Islet of Langerhans (tissue), 1 donor: ENCODE results near the gene YIPF6.
"Not testable (repeated sequence)": the region's sequence is repeated elsewhere in the genome, so short reads cannot be mapped to it uniquely, and the experiment has no call there.

Experiments
- FAIRE-seq: peaks from one replicate; lab custom pipeline; 2011; peaks lifted over from hg19 to GRCh38; lab: Jason Lieb, UNC

The YIPF6 gene, protein sequence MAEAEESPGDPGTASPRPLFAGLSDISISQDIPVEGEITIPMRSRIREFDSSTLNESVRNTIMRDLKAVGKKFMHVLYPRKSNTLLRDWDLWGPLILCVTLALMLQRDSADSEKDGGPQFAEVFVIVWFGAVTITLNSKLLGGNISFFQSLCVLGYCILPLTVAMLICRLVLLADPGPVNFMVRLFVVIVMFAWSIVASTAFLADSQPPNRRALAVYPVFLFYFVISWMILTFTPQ

DNA sequence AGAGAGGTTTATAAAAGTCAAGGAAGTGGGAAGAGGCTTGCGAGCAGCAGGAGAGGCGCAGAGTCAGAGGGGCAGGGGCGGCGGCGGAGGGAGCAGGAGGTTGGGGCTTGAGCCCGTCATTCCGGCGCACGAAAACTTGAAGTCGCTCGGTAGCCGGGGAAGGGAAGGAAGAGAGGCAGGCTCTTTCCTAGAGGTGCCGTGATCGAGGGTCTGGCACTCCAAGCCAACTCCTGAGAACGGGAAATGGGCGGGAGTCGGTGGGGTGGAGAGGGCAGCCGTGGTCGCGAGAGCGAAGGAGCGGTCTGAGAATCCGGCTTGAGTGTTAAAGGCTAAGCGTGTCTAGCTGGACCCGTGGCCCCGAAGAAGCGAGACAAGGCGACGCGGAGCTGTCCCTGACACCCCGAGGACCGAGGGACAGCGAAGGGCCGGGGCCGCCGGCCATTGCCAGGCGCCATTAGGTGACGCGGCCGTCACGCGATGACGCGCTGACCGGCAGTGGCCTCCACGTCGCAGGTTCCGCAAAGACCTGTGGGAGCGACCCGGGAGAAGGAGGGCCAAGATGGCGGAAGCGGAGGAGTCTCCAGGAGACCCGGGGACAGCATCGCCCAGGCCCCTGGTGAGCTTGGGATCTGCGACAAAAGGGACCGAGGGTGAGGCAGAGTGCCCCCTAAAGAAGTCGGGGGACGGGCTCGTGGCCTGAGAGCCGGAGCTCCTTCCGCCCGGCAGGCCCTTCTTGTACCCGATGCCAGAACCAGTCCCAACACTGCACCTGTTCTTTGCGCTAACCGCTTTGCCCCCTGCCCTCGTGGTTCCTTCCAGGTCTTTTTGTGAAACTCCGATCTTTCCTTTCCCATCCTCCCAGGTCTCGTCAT, at the start of gene YIPF6:
Gene YIPF6 (plus strand): TSS at position 544 of the 872 bp plus-strand sequence. CDS start 16 bp downstream, at position 560.
- FAIRE-seq: no peak

DNA sequence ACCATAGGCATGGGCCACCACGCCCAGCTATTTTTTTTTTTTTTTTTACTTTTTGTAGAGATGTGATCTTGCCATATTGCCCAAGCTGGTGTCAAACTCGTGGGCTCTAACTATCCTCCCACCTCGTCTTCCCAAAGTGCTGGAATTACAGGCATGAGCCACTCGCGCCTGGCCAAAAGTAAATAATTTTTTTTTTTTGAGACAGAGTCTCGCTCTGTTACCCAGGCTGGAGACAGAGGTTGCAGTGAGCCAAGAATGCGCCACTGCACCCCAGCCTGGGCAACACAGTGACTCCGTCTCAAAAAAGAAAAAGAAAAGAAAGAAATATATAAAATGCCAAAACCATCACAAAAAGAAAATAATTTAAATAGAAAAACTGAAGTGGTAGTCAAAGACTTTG, 47.1 kb upstream of the YIPF6 start:
- no peak for FAIRE-seq

DNA sequence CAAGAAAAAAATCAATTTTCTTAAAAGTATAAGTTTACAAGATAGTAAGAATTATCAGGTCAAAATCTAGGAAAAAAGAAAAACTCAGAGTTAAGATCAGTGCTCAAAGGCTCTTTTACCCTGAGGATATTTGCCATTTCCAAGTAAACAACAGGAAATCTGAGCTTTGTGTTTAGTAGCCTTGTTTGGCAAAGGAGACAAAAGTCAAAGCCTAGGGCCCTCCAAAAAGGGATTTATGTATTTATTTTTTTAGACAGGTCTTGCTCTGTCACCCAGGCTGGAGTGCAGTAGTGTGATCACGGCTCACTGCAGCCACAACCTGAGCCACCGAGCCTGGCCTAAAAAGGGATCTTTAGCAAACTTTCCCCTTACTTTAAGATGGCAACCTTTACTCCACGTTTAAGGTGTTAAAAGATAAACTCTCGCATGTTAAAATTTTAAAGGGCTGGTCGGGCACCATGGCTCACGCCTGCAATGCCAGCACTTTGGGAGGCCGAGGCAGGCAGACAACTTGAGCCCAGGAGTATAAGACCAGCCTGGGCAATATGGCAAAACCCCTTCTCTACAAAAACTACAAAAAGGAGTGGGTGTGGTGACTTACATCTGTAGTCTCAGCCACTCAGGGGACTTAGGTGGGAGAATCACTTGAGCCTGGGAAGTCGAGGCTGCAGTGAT, 44.2 kb upstream of the YIPF6 start:
- FAIRE-seq: no peak

DNA sequence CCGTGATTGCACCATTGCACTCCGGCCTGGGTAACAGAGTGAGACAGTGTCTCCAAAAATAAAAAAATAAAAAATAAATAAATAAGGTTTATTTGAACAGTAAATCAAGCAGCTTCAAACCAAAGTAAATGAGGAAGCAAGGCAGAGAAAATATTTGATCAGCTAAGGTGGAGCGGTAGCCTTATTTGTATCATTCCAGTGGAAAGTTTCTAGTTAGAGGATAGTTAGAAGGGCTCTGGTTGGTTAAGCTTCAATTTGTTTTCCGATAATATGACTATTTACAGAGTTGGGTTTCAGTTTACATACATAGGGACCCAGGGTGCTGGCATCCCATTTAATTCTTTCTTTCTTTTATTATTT, 43.7 kb upstream of the YIPF6 start:
- FAIRE-seq: no peak

DNA sequence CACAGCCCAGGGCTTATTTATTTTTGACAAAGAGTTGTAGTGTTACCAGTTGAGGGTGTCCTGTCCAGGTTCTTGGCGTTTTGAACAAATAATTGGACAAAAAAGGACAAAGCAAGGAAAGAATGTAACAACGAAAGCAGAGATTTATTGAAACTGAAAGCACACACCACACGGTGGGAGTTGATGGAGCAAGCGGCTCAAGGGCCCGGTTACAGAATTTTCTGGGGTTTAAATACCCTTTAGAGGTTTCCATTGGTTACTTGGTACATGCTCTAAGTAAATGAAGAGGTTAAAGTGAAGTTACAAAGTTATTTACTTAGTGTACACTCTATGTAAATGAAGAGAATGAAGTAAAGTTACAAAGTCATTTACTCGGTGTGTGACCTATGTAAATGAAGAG, 37.8 kb upstream of the YIPF6 start:
- no peak for FAIRE-seq

DNA sequence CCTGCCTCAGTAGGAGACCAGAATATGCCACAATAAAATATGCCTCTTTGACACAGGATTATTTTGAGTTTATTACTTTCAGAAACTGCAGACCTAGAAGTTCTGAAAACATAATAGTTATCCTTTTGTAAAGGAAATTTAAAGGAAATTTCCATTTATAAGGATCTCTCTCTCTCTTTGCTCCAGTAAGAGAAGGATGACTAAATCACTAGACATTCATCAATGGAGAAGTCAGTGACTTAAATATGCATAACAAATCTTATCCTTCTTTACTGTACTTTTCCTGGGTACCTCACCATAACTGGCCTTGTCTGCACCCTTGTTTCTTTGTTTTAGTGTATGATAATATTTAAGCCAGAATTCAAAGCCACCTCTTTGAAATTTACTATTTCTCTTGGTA, 37.3 kb upstream of the YIPF6 start:
- no peak for FAIRE-seq

DNA sequence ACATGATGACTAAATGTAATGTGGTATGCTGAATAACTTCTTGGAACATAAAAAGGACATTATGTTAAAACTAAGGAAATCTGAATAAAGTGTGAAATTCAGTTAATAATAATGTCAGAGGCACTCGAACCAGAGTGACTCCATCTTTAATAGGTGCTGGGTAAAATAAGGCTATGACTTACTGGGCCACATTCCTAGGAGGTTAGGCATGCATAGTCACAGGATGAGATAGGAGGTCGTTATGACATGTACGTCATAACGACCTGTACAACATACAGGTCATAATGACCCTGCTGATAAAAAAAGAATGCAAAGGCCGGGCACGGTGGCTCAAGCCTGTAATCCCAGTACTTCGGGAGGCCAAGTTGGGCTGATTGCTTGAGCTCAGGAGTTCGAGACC, 36.7 kb upstream of the YIPF6 start:
- no peak for FAIRE-seq

DNA sequence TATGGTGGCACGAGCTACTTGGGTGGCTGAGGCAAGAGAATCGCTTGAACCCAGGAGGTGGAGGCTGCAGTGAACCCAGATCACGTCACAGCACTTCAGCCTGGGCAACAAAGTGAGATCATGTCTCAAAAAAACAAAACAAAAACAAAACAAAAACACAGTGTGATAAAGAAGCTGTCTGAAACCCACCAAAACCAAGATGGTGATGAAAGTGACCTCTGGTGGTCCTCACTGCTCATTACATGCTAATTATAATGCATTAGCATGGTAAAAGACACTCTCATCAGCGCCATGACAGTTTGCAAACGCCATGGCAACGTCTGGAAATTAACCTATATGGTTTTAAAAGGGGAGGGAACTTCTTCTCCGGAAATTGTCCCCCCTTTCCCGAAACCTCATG, 36.2 kb upstream of the YIPF6 start:
- peak; percentile 93 for FAIRE-seq

DNA sequence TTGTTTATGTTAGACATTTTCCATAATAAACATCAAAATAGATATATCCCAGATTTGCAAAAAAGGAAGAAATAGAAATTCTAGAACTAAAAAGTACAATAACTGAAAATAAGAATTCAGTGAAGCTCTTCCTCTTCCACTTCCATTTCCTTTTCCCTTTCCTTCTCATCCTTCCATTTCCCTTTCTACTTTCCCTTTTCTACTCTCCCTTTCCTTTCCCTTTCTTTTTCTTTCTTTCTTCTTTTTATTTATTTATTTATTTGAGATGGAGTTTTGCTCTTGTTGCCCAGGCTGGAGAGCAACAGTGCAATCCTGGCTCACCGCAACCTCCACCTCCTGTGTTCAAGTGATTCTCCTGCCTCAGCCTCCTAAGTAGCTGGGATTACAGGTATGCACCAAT, 35.0 kb upstream of the YIPF6 start:
- no peak for FAIRE-seq

DNA sequence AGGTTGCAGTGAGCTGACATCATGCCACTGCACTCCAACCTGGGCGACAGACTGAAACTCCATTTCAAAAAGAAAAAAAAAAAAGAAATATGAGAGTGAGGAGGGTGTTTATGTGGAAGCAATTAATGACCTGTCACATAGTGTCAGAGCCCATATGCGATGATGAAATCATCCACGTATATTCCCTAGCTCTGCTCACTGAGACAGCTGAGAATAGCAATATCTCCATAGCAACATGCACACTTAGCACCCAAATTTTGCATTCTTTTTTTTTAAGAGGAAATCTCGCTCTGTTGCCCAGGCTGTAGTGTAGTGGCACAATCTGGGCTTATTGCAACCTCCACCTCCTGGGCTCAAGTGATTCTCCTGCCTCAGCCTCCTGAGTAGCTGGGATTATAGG, 34.1 kb upstream of the YIPF6 start:
- FAIRE-seq: no peak

DNA sequence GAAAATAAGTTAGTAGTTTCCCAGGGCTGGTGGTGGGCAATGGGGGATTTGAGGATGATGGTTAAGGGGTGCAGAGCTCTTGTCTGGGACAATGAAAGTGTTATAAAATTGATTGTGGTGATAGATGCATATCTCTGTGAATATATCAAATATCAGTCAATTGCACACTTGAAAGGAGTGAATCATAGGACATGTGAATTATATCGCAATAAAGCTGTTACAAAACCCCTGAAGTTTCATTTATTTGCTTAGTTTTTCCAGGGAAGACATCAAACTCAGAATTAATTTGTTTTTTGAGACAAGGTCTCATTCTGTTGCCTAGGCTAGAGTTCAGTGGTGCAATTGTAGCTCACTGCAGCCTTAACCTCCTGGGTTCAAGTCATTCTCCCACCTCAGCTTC, 17.9 kb upstream of the YIPF6 start:
- FAIRE-seq: no peak

DNA sequence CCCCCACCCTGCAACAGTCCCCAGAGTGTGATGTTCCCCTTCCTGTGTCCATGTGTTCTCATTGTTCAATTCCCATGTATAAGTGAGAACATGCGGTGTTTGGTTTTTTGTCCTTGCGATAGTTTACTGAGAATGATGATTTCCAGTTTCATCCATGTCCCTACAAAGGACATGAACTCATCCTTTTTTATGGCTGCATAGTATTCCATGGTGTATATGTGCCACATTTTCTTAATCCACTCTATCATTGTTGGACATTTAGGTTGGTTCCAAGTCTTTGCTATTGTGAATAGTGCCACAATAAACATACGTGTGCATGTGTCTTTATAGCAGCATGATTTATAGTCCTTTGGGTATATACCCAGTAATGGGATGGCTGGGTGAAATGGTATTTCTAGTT, 12.7 kb upstream of the YIPF6 start:
- FAIRE-seq: not testable (repeated sequence)

DNA sequence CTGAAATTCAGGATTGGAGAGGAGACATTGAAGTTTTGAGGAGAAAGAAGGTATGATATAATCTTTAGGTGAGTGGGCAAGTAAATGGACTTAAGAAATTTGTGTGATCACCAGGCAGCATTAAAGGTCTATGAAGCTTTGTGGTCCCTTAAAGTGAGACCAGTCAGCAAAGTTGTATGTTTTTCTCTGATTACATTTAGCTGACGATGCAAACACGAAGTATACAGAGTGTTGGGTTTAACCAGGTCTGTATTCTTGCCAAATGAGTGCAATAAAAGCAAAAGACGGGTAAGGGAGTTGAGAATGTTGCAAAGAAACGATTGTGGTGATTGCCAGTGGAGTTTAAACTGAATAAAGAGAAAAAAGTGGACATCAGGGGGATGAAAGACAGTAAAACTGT, 11.6 kb upstream of the YIPF6 start:
- FAIRE-seq: no peak

DNA sequence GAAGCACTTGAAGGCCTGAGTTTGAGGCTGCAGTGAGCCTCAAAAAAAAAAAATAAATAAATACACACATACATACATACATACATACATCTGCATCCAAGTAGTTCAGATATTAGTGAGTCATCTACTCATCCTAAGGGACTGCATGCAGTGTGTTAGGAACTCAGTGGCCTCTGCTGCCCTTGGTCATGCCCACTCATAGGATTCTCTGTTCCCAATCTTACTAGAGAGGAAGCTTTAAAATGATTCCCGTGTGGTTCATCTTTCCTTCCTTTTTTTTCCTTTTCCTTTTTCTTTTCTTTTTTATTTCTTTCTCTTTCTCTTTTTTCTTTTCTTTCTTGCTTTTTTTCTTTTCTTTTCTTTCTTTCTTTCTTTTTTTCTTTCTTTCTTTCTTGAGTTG, 10.9 kb upstream of the YIPF6 start:
- FAIRE-seq: no peak

DNA sequence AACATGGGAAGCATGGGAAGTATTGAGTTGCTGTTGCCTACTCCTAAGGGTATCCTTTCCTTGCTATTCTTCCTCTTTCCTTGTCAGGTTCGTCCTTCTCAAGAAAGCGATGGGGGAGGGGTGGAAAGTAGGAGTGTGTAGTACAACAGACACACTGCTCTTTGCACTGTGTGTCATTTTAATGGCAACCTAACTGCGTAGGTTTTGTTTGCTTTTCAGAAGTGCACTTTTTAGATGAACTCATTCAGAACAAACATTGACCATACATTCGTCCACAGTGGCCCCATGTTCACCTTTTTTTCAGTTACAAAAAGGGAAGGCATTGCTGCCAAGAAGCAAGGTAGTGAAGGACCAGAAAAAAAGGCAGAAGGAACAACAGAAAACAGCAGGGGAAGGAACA, 10.2 kb upstream of the YIPF6 start:
- no peak for FAIRE-seq

DNA sequence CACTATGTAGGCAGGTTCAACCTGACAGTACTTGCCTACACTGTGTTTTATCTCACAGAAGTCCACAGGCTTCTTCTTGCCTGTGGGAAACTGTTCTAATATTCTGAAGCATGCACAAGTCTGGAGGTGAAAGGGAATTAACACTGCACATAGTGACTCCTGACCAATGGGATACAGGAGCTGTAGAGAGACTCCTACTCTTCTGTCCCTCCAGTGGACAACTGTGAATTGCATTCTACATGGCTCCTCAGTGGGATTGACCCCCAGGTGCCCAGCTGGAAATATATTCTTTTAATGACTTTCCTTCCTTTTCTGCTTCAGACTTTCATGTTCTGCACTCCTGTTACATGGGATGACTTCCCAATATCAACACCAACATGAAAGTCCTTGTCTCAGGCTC, 8.2 kb upstream of the YIPF6 start:
- no peak for FAIRE-seq

DNA sequence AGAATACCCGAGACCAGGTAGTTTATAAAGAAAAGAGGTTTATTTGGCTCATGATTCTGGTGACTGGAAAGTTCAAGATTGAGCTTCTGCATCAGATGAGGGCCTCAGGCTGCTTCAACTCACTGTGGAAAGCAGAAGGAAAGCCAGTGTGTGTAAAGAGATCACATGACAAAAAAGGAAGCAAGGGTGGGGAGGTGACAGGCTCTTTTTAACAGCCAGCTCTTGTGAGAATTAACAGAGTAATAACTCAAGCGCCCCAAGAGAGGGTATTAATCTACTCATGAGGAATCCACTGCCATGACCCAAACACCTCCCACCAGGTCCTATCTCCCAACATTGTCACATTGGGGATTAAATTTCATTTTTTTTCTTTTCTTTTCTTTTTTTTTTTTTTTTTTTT, 6.3 kb upstream of the YIPF6 start:
- FAIRE-seq: no peak

DNA sequence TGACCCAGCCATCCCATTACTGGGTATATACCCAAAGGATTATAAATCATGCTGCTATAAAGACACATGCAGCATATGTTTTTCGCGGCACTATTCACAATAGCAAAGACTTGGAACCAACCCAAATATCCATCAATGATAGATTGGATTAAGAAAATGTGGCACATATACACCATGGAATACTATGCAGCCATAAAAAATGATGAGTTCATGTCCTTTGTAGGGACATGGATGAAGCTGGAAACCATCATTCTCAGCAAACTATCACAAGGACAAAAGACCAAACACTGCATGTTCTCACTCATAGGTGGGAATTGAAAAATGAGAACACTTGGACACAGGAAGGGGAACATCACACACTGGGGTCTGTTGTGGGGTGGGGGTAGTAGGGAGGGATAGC, 5.1 kb upstream of the YIPF6 start:
- not testable (repeated sequence) for FAIRE-seq

DNA sequence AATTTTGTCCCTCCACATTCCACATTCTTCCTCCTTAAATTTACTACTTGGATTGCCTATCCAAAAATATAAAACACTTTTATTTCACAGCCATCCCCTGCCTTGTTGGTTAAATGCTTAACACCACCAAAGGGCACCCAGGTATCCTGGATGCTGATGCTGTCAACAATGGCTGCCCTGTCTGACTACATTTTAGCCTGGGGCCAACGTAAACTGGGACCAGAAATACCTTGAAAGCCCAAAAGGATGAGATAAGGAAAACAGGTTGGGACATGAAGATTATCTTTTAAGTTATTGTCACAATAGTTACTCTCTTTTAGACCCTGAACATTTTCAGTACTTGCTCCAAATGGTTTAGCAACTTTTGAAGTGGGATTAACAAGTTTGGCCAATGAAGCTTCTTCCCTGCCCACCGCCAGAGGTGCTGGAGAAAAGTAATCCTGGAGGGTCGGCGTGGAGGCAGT, 775 bp upstream of the YIPF6 start:
- FAIRE-seq: no peak

DNA sequence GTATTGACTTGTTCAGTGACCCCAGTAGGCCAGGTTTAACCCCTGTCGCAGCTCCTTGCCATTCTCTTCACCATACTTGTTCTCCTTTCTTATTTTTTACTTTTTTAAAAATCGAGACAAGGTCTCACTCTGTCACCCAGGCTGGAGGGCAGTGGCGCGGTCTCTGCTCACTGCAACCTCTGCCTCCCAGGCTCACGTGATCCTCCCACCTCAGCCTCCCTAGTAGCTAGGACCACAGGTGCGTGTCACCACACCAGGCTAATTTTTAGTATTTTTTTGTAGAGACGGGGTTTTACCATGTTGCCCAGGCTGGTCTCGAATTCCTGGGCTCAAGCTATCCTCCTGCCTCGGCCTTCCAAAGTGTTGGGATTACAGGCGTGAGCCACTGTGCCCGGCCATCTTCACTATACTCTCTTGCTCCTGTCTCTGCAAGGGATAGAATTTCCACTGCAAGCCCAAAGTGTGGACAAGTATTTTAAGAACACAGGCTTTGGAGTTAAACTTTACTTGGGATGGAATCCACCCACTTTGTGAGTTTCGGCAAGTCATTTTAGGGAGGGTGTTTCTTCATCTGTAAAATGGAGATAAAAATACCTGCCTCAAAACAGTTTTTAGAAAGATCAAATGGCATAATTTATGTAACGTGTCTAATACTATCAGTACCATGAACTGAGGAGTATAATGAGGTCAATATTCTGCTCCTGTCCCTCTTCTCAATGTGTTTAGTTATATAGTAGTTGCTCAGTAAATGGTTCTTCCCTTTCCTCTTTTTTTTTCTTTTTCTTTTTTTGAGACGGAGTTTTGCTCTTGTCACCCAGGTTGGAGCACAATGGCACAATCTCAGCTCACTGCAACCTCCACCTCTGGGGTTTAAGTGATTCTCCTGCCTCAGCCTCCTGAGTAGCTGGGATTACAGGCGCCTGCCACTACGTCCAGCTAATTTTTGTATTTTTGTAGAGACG, 973 bp downstream of the YIPF6 start:
- FAIRE-seq: no peak

DNA sequence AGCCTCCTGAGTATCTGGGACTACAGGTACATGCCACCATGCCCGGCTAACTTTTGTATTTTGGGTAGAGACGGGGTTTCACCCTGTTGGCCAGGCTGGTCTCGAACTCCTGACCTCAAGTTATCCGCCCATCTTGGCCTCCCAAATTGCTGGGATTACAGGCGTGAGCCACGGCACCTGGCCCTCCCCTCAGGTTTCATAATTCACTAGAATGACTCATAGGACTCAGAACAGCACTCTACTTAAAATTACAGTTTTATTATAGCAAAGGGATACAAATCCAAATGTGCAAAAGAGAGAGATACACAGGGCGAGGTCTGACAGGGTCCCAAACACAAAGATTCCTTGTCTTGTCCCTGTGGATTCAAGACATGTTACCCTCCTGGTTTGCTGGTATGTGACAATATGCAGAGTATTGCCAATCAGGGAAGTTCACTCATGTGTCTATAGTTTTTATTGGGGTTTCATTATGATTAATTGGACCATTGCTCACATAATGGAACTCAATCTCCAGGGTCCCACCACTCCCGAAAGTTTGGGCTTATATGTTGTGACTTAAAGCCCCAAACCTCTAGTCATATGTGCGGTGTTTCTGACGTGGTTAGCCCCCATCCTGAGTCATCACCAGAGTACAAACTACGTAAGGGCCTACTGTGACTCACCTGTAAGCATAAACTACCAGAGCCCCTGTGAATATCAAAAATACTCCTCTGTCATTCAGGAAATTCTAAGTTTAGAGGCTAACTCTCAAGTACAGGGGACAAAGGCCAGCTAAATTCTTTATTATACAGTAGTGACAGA, 5.2 kb downstream of the YIPF6 start:
- no peak for FAIRE-seq
